GM21367 (cell line): ENCODE data around the gene SPATA31D3.
"Not testable (repeated sequence)": the region's sequence is repeated elsewhere in the genome, so short reads cannot be mapped to it uniquely, and the experiment has no call there.

Experiments
- ATAC-seq: cut with Tn5 transposase; IDR thresholded peaks from one replicate; pipeline ENCODE4 v1.9.1; 2021; ENCODE audit not compliant: unreplicated experiment

Gene SPATA31D3

GRCh38 chr9:81943393-81943792 is at the start of gene SPATA31D3:
SPATA31D3 (plus strand) TSS chr9:81943500; CDS start chr9:81943586, 86 bp downstream.
- not testable (repeated sequence) for ATAC-seq

- no peak for ATAC-seq
Measured at GRCh38 chr9:81893929-81894328, 49.4 kb upstream of the SPATA31D3 start.

- no peak for ATAC-seq
Measured at GRCh38 chr9:81894891-81895290, 48.4 kb upstream of the SPATA31D3 start.

- ATAC-seq: no peak
Measured at GRCh38 chr9:81896070-81896469, 47.2 kb upstream of the SPATA31D3 start.

- ATAC-seq: no peak
Measured at GRCh38 chr9:81898851-81899250, 44.4 kb upstream of the SPATA31D3 start.

- ATAC-seq: no peak
Measured at GRCh38 chr9:81902196-81902595, 41.1 kb upstream of the SPATA31D3 start.

- no peak for ATAC-seq
Measured at GRCh38 chr9:81902626-81903025, 40.7 kb upstream of the SPATA31D3 start.

GRCh38 chr9:81906671-81907070 is 36.6 kb upstream of the SPATA31D3 start:
- no peak for ATAC-seq

GRCh38 chr9:81912135-81912534 is 31.2 kb upstream of the SPATA31D3 start:
- ATAC-seq: no peak

- ATAC-seq: no peak
Measured at GRCh38 chr9:81915801-81916505, 27.3 kb upstream of the SPATA31D3 start.

- not testable (repeated sequence) for ATAC-seq
Measured at GRCh38 chr9:81918507-81918906, 24.8 kb upstream of the SPATA31D3 start.

GRCh38 chr9:81928305-81928704 is 15.0 kb upstream of the SPATA31D3 start, which contains the start of gene SPATA31D4:
SPATA31D4 (plus strand) TSS chr9:81928428; CDS start chr9:81928514, 86 bp downstream.
- not testable (repeated sequence) for ATAC-seq

GRCh38 chr9:81930147-81930546 is 13.2 kb upstream of the SPATA31D3 start:
- ATAC-seq: not testable (repeated sequence)

- peak; percentile 64 for ATAC-seq
Measured at GRCh38 chr9:81933547-81933946, 9.8 kb upstream of the SPATA31D3 start.

GRCh38 chr9:81948650-81949049 is 5.3 kb downstream of the SPATA31D3 start:
- peak; percentile 51 for ATAC-seq

GRCh38 chr9:81953096-81953495 is 9.8 kb downstream of the SPATA31D3 start:
- ATAC-seq: no peak

- no peak for ATAC-seq
Measured at GRCh38 chr9:81955625-81956024, 12.3 kb downstream of the SPATA31D3 start.

- no peak for ATAC-seq
Measured at GRCh38 chr9:81964218-81965171, 21.2 kb downstream of the SPATA31D3 start.

GRCh38 chr9:81968026-81968425 is 24.7 kb downstream of the SPATA31D3 start:
- ATAC-seq: no peak

GRCh38 chr9:81969971-81970370 is 26.7 kb downstream of the SPATA31D3 start:
- no peak for ATAC-seq

GRCh38 chr9:81971727-81972126 is 28.4 kb downstream of the SPATA31D3 start:
- ATAC-seq: no peak

- no peak for ATAC-seq
Measured at GRCh38 chr9:81974764-81975163, 31.5 kb downstream of the SPATA31D3 start.
